H9 (cell line): ENCODE data around the gene CREB1. TPM values are rescaled to one million over a fixed set of nuclear protein-coding genes. Genes with fewer than 3 reads are reported as not detected.

Experiments
- DNase-seq: peaks from one replicate; pipeline ENCODE4 v3.0.0-alpha.2; 2017
- H2AFZ ChIP-seq: one replicate; pipeline ENCODE4 v1.6.1; 2013; ENCODE audit warnings: mild to moderate bottlenecking, low read length, control low read depth, moderate library complexity
- H2AK5ac ChIP-seq: 2 replicates; pipeline ENCODE4 v1.6.1; 2013; ENCODE audit warnings: low read length, control low read depth, mixed read lengths; ENCODE audit not compliant: insufficient read length
- H2BK120ac ChIP-seq: one replicate; pipeline ENCODE4 v1.6.1; 2013; ENCODE audit warnings: low read depth, mild to moderate bottlenecking, low read length, control low read depth, inconsistent platforms; ENCODE audit not compliant: poor library complexity, severe bottlenecking
- H2BK12ac ChIP-seq: 2 replicates; pipeline ENCODE4 v1.6.1; 2013; ENCODE audit warnings: low read length, control low read depth, mixed read lengths, low read depth; ENCODE audit not compliant: insufficient read length
- H2BK15ac ChIP-seq: 2 replicates; pipeline ENCODE4 v1.6.1; 2013; ENCODE audit warnings: low read depth, low read length, control low read depth
- H2BK20ac ChIP-seq: one replicate; pipeline ENCODE4 v1.6.1; 2013; ENCODE audit warnings: low read depth, mild to moderate bottlenecking, low read length, control low read depth, inconsistent platforms; ENCODE audit not compliant: poor library complexity, severe bottlenecking
- H2BK5ac ChIP-seq: 2 replicates; pipeline ENCODE4 v1.6.1; 2013; ENCODE audit warnings: low read length, control low read depth, mixed read lengths; ENCODE audit not compliant: insufficient read length
- H3K14ac ChIP-seq: 2 replicates; pipeline ENCODE4 v1.6.1; 2013; ENCODE audit warnings: low read length, control low read depth; ENCODE audit not compliant: insufficient read depth
- H3K18ac ChIP-seq: 2 replicates; pipeline ENCODE4 v1.6.1; 2013; ENCODE audit warnings: low read depth, mild to moderate bottlenecking, mixed read lengths, low read length, control low read depth; ENCODE audit not compliant: insufficient read length
- H3K23ac ChIP-seq: 2 replicates; pipeline ENCODE4 v1.6.1; 2013; ENCODE audit warnings: low read length, control low read depth, mixed read lengths, low read depth; ENCODE audit not compliant: insufficient read length
- H3K23me2 ChIP-seq: 2 replicates; pipeline ENCODE4 v1.6.1; 2013; ENCODE audit warnings: low read depth, mild to moderate bottlenecking, mixed read lengths, low read length, control low read depth; ENCODE audit not compliant: insufficient read length, poor library complexity, severe bottlenecking
- H3K27ac ChIP-seq: 2 replicates; pipeline ENCODE4 v1.5.1; 2013; ENCODE audit warnings: low read length, control low read depth, mixed read lengths, low read depth; ENCODE audit not compliant: insufficient read length
- H3K27me3 ChIP-seq: 2 replicates; pipeline ENCODE4 v1.6.1; 2013; ENCODE audit warnings: low read length, control low read depth, inconsistent platforms; ENCODE audit not compliant: insufficient read depth
- H3K4ac ChIP-seq: 2 replicates; pipeline ENCODE4 v1.6.1; 2013; ENCODE audit warnings: low read depth, mild to moderate bottlenecking, control low read depth, inconsistent platforms, low read length, moderate library complexity
- H3K4me1 ChIP-seq: 2 replicates; pipeline ENCODE4 v1.6.1; 2013; ENCODE audit warnings: low read length, control low read depth, inconsistent platforms; ENCODE audit not compliant: insufficient read depth
- H3K4me2 ChIP-seq: 2 replicates; pipeline ENCODE4 v1.6.1; 2013; ENCODE audit warnings: low read length, control low read depth, mixed read lengths; ENCODE audit not compliant: insufficient read length, insufficient read depth
- H3K56ac ChIP-seq: 2 replicates; pipeline ENCODE4 v1.6.1; 2013; ENCODE audit warnings: low read depth, mild to moderate bottlenecking, mixed read lengths, low read length, control low read depth; ENCODE audit not compliant: insufficient read length
- H3K79me1 ChIP-seq: 2 replicates; pipeline ENCODE4 v1.6.1; 2013; ENCODE audit warnings: low read depth, mild to moderate bottlenecking, moderate library complexity, low read length, control low read depth, inconsistent platforms; ENCODE audit not compliant: insufficient read depth, poor library complexity, severe bottlenecking
- H3K79me2 ChIP-seq: 2 replicates; pipeline ENCODE4 v1.6.1; 2013; ENCODE audit warnings: low read length, control low read depth, inconsistent platforms; ENCODE audit not compliant: insufficient read depth
- H3K9ac ChIP-seq: 2 replicates; pipeline ENCODE4 v1.6.1; 2013; ENCODE audit warnings: low read length, control low read depth, mixed read lengths; ENCODE audit not compliant: insufficient read length; ENCODE audit errors: extremely low read depth
- H3K9me3 ChIP-seq: one replicate; pipeline ENCODE4 v1.6.1; 2013; ENCODE audit warnings: low read depth, low read length, inconsistent platforms; ENCODE audit not compliant: control insufficient read depth
- H3T11ph ChIP-seq: one replicate; pipeline ENCODE4 v1.6.1; 2013; ENCODE audit warnings: mild to moderate bottlenecking, low read length, control low read depth, inconsistent platforms
- H4K20me1 ChIP-seq: one replicate; pipeline ENCODE4 v1.6.1; 2013; ENCODE audit not compliant: control insufficient read depth, insufficient read length, insufficient read depth
- H4K5ac ChIP-seq: 2 replicates; pipeline ENCODE4 v1.6.1; 2013; ENCODE audit warnings: low read depth, mild to moderate bottlenecking, mixed read lengths, low read length, control low read depth; ENCODE audit not compliant: insufficient read length
- H4K8ac ChIP-seq: replicated peaks from 2 replicates; pipeline ENCODE4 v1.6.1; 2013; ENCODE audit warnings: low read length, control low read depth, mixed read lengths, low read depth; ENCODE audit not compliant: insufficient read length
- H4K91ac ChIP-seq: 2 replicates; pipeline ENCODE4 v1.6.1; 2013; ENCODE audit warnings: low read depth, mild to moderate bottlenecking, moderate library complexity, mixed read lengths, low read length, control low read depth; ENCODE audit not compliant: insufficient read length
- H3K27ac Mint-ChIP-seq, 3 experiments: 2 replicates in 2 of 3; 3 replicates in 1 of 3; pipeline ENCODE4 v1.8.0; 2020 to 2021; ENCODE audit warnings: mixed read lengths in 3 of 3, mild to moderate bottlenecking in 1 of 3, moderate library complexity in 1 of 3
- H3K27me3 Mint-ChIP-seq: 2 replicates; pipeline ENCODE4 v1.8.0; 2021; ENCODE audit warnings: low read depth, mild to moderate bottlenecking, moderate library complexity, mixed read lengths
- H3K36me3 Mint-ChIP-seq, 3 experiments: 2 replicates in 2 of 3; 3 replicates in 1 of 3; pipeline ENCODE4 v1.8.0; 2020 to 2021; ENCODE audit warnings: low read depth in 3 of 3, mixed read lengths in 3 of 3; ENCODE audit not compliant: insufficient read depth in 1 of 3
- H3K4me1 Mint-ChIP-seq, 2 experiments: 2 replicates each; pipeline ENCODE4 v1.8.0; 2020; ENCODE audit warnings: mixed read lengths in 2 of 2
- H3K4me3 Mint-ChIP-seq, 2 experiments: 2 replicates in 1 of 2; 3 replicates in 1 of 2; pipeline ENCODE4 v1.8.0; 2020 to 2021; ENCODE audit warnings: mild to moderate bottlenecking in 2 of 2, mixed read lengths in 2 of 2, moderate library complexity in 1 of 2
- H3K9me3 Mint-ChIP-seq, 2 experiments: 2 replicates in 1 of 2; 3 replicates in 1 of 2; pipeline ENCODE4 v1.8.0; 2020; ENCODE audit warnings: mild to moderate bottlenecking in 2 of 2, mixed read lengths in 2 of 2, moderate library complexity in 1 of 2
- WGBS: extraction: QIAGEN DNeasy Blood & Tissue Kit; methylation state at CpG from one replicate; pipeline ENCODE4 v1.1.7; 2013; ENCODE audit warnings: missing lambda C conversion rate, low lambda C conversion rate, mixed read lengths; ENCODE audit not compliant: insufficient read length; ENCODE audit errors: extremely low coverage; 5-methylcytosine and 5-hydroxymethylcytosine counted together
- total RNA-seq: library from RNA; stranded (reverse); gene quantifications from 2 replicates; pipeline ENCODE4 v1.2.1, GENCODE V29; 2021
- TF ChIP-seq, protein P1 (sequence below): fragments of 200-600 bp; sonication (generic); conservative IDR thresholded peaks from 3 replicates; pipeline ENCODE4 v1.8.0; 2021; ENCODE audit warnings: antibody characterized with exemption, mild to moderate bottlenecking

Gene CREB1
- total RNA-seq, 1 experiment from 2014 or later: 103 TPM

- Histone ChIP-seq H3K18ac (no peak overlapping the region), H4K5ac (no peak overlapping the region), H2BK12ac (no peak overlapping the region), H3K79me2 (no peaks in the 10 kb centered on the region), H2BK120ac (no peak overlapping the region), H3K56ac (no peak overlapping the region), H2BK5ac (no peak overlapping the region), H3T11ph (no peak overlapping the region), H2BK20ac (no peak overlapping the region), H4K91ac (no peak overlapping the region), H2AFZ (no peak overlapping the region), H3K9me3 (no peaks in the 10 kb centered on the region), H3K27me3 (no peaks in the 10 kb centered on the region), H3K4me2 (no peak overlapping the region), H2BK15ac (no peak overlapping the region), H3K23me2 (no peaks in the 10 kb centered on the region), H3K14ac (no peak overlapping the region), H3K23ac (no peak overlapping the region), H4K20me1 (no peaks in the 10 kb centered on the region), H3K4ac (no peak overlapping the region), H3K27ac (no peak overlapping the region), H4K8ac (no peak overlapping the region), H3K4me1 (peaks cover 9% of the 10 kb centered on the region), H3K9ac (no peak overlapping the region), H3K79me1 (no peaks in the 10 kb centered on the region), H2AK5ac (no peak overlapping the region)
- Mint-ChIP-seq H3K27me3 (no peaks in the 10 kb centered on the region), H3K27ac (peak overlapping the region in 1 of 3 experiments; percentile 91; a peak in 2 of 7 replicates), H3K4me1 (peaks cover 38 to 40% of the 10 kb centered on the region in 2 experiments), H3K36me3 (peaks cover 0 to 5% (median 0%) of the 10 kb centered on the region in 3 experiments; a peak in 1 of 7 replicates), H3K4me3 (no peak overlapping the region; a peak in 1 of 5 replicates), H3K9me3 (no peaks in the 10 kb centered on the region; a peak in 1 of 5 replicates)
- no CpG with 5 or more reads among the region's 1 CpG for WGBS
- TF ChIP-seq, protein P1, sequence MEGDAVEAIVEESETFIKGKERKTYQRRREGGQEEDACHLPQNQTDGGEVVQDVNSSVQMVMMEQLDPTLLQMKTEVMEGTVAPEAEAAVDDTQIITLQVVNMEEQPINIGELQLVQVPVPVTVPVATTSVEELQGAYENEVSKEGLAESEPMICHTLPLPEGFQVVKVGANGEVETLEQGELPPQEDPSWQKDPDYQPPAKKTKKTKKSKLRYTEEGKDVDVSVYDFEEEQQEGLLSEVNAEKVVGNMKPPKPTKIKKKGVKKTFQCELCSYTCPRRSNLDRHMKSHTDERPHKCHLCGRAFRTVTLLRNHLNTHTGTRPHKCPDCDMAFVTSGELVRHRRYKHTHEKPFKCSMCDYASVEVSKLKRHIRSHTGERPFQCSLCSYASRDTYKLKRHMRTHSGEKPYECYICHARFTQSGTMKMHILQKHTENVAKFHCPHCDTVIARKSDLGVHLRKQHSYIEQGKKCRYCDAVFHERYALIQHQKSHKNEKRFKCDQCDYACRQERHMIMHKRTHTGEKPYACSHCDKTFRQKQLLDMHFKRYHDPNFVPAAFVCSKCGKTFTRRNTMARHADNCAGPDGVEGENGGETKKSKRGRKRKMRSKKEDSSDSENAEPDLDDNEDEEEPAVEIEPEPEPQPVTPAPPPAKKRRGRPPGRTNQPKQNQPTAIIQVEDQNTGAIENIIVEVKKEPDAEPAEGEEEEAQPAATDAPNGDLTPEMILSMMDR: no peak
- DNase-seq: no peak
Observed at GRCh38 chr2:207506426-207506825, 23.3 kb upstream of the CREB1 start.
